GM18519 (cell line): ENCODE results near the gene SFTPB.
"Not testable (repeated sequence)": the region's sequence is repeated elsewhere in the genome, so short reads cannot be mapped to it uniquely, and the experiment has no call there.

Experiments
- ATAC-seq: cut with Tn5 transposase; IDR thresholded peaks from one replicate; pipeline ENCODE4 v1.9.1; 2021; ENCODE audit warnings: mild to moderate bottlenecking, moderate library complexity; ENCODE audit not compliant: unreplicated experiment, low FRiP score

The SFTPB gene

GRCh38 chr2:85678794-85679672 is 11.0 kb upstream of the SFTPB start:
- ATAC-seq, result peak; percentile 46

- no peak for ATAC-seq
Observed at GRCh38 chr2:85678377-85678776, 10.4 kb upstream of the SFTPB start.

- ATAC-seq, result no peak
Observed at GRCh38 chr2:85675866-85676548, 8.0 kb upstream of the SFTPB start.

GRCh38 chr2:85675427-85675826 is 7.4 kb upstream of the SFTPB start:
- ATAC-seq, result no peak

- ATAC-seq, result no peak
Observed at GRCh38 chr2:85674417-85674816, 6.4 kb upstream of the SFTPB start.

- ATAC-seq, result no peak
Observed at GRCh38 chr2:85673716-85674375, 5.8 kb upstream of the SFTPB start.

GRCh38 chr2:85672456-85672855 is 4.5 kb upstream of the SFTPB start:
- no peak for ATAC-seq

GRCh38 chr2:85670416-85670815 is 2.4 kb upstream of the SFTPB start:
- not testable (repeated sequence) for ATAC-seq

GRCh38 chr2:85669549-85669948 is 1.6 kb upstream of the SFTPB start:
- no peak for ATAC-seq

GRCh38 chr2:85668857-85669142 is 801 bp upstream of the SFTPB start:
- ATAC-seq, result no peak

- ATAC-seq, result no peak
Observed at GRCh38 chr2:85667561-85668008, 414 bp downstream of the SFTPB start.

GRCh38 chr2:85666435-85667316 is 1.3 kb downstream of the SFTPB start:
- ATAC-seq, result no peak

- no peak for ATAC-seq
Observed at GRCh38 chr2:85666016-85666415, 2.0 kb downstream of the SFTPB start.

- no peak for ATAC-seq
Observed at GRCh38 chr2:85665264-85665937, 2.6 kb downstream of the SFTPB start.

- ATAC-seq, result no peak
Observed at GRCh38 chr2:85663594-85664565, 4.1 kb downstream of the SFTPB start.

GRCh38 chr2:85662899-85663593 is 5.0 kb downstream of the SFTPB start:
- ATAC-seq, result no peak

- ATAC-seq, result no peak
Observed at GRCh38 chr2:85661139-85661858, 6.7 kb downstream of the SFTPB start.

- no peak for ATAC-seq
Observed at GRCh38 chr2:85660725-85661124, 7.3 kb downstream of the SFTPB start.
